SK-N-SH (cell line): ENCODE results near the gene HAO2. TPM values are rescaled to one million over a fixed set of nuclear protein-coding genes. Genes with fewer than 3 reads are reported as not detected.

ENCODE experiments used
- CTCF ChIA-PET: fragments of 300-600, 350-600 bp; formaldehyde crosslinking; extraction: SDS; loops from one replicate; lab custom pipeline; 2021; lab: Yijun Ruan, JAX
- POLR2A ChIA-PET: fragments of 350-600 bp; sonication (Branson Sonifier 250); formaldehyde crosslinking; extraction: SDS; loops from one replicate; lab custom pipeline; 2020; ENCODE audit warnings: antibody characterized with exemption, inconsistent platforms; lab: Yijun Ruan, JAX
- DNase-seq: peaks from one replicate; pipeline ENCODE4 v3.0.0; 2012
- H2AFZ ChIP-seq: fragments of 200-600 bp; sonication (generic); 2 replicates; pipeline ENCODE4 v1.8.1; 2016; ENCODE audit warnings: antibody characterized with exemption, mild to moderate bottlenecking, low read depth
- H3F3A ChIP-seq: fragments of 200-600 bp; sonication (generic); replicated peaks from 2 replicates; pipeline ENCODE3; 2016; ENCODE audit warnings: antibody characterized with exemption, mild to moderate bottlenecking; ENCODE audit not compliant: insufficient read depth
- H3K27ac ChIP-seq, 2 experiments: fragments of 200-500 bp in 1 of 2; fragments of 200-600 bp in 1 of 2; sonication (Bioruptor generic) in 1 of 2; sonication (generic), shearing (Covaris generic) in 1 of 2; 2 replicates each; pipeline versions ENCODE4 v1.5.1 to v1.6.1; 2014 to 2016; ENCODE audit warnings: low read depth in 2 of 2, inconsistent platforms in 1 of 2, low read length in 1 of 2, mild to moderate bottlenecking in 1 of 2, mixed read lengths in 1 of 2
- H3K27me3 ChIP-seq: fragments of 200-600 bp; sonication (generic), shearing (Covaris generic); 2 replicates; pipeline ENCODE4 v1.6.1; 2016; ENCODE audit warnings: mixed run types; ENCODE audit not compliant: insufficient read depth
- H3K36me3 ChIP-seq, 2 experiments: fragments of 200-500 bp in 1 of 2; fragments of 200-600 bp in 1 of 2; sonication (Bioruptor generic) in 1 of 2; sonication (generic) in 1 of 2; replicated peaks in 1 of 2; 2 replicates each; pipeline versions ENCODE3 to v1.5.1; 2014 to 2016; ENCODE audit warnings: low read length in 1 of 2, mild to moderate bottlenecking in 1 of 2; ENCODE audit not compliant: insufficient read depth in 2 of 2, control insufficient read depth in 1 of 2
- H3K4me1 ChIP-seq, 2 experiments: fragments of 200-500 bp in 1 of 2; fragments of 200-600 bp in 1 of 2; sonication (Bioruptor generic) in 1 of 2; sonication (generic), shearing (Covaris generic) in 1 of 2; 2 replicates each; pipeline versions ENCODE4 v1.5.1 to v1.6.1; 2014 to 2016; ENCODE audit warnings: low read depth in 1 of 2, low read length in 1 of 2, mixed run types in 1 of 2; ENCODE audit not compliant: insufficient read depth in 2 of 2, control insufficient read depth in 1 of 2
- H3K4me2 ChIP-seq: fragments of 200-600 bp; sonication (generic), shearing (Covaris generic); 2 replicates; pipeline ENCODE4 v1.6.1; 2017; ENCODE audit warnings: mixed run types
- H3K4me3 ChIP-seq, 2 experiments: fragments of 200-500 bp in 1 of 2; fragments of 200-600 bp in 1 of 2; sonication (Bioruptor generic) in 1 of 2; sonication (generic), shearing (Covaris generic) in 1 of 2; 2 replicates each; pipeline versions ENCODE4 v1.5.1 to v1.8.1; 2014 to 2016; ENCODE audit warnings: low read depth in 2 of 2, inconsistent platforms in 1 of 2, low read length in 1 of 2, mild to moderate bottlenecking in 1 of 2, mixed read lengths in 1 of 2, moderate library complexity in 1 of 2
- H3K79me2 ChIP-seq: fragments of 200-600 bp; sonication (generic); 2 replicates; pipeline ENCODE4 v1.8.1; 2017; ENCODE audit warnings: mild to moderate bottlenecking; ENCODE audit not compliant: insufficient read depth
- H3K9ac ChIP-seq: fragments of 200-600 bp; sonication (generic); 2 replicates; pipeline ENCODE4 v1.6.1; 2017; ENCODE audit warnings: mixed run types
- H3K9me2 ChIP-seq: fragments of 200-600 bp; sonication (generic); 2 replicates; pipeline ENCODE4 v1.6.1; 2017; ENCODE audit warnings: mixed run types
- H3K9me3 ChIP-seq: fragments of 200-600 bp; sonication (generic); 2 replicates; pipeline ENCODE4 v1.6.1; 2017; ENCODE audit warnings: mixed run types, mild to moderate bottlenecking, moderate library complexity
- H4K20me1 ChIP-seq: fragments of 200-600 bp; sonication (generic); 2 replicates; pipeline ENCODE4 v1.6.1; 2017; ENCODE audit warnings: mild to moderate bottlenecking, mixed run types; ENCODE audit not compliant: insufficient read depth
- CHD2 ChIP-seq: fragments of 150-350 bp; IDR thresholded peaks from 2 replicates; pipeline ENCODE4 v1.6.1; 2018; ENCODE audit warnings: low read length; ENCODE audit not compliant: partially characterized antibody
- MXI1 ChIP-seq: IDR thresholded peaks from 2 replicates; pipeline ENCODE4 v1.6.1; 2012; ENCODE audit warnings: mild to moderate bottlenecking, low read depth, low read length, improper control_type of control experiment
- RCOR1 ChIP-seq: fragments of 150-350 bp; IDR thresholded peaks from 2 replicates; pipeline ENCODE4 v1.6.1; 2017; ENCODE audit warnings: antibody characterized with exemption, low read length
- SMC3 ChIP-seq: IDR thresholded peaks from 2 replicates; pipeline ENCODE4 v1.6.1; 2012; ENCODE audit warnings: low read depth, low read length, improper control_type of control experiment
- YY1 ChIP-seq: IDR thresholded peaks from 2 replicates; pipeline ENCODE4 v1.4.0; 2012; ENCODE audit warnings: low read depth, mild to moderate bottlenecking
- WGBS: methylation state at CpG from one replicate; pipeline ENCODE4 v1.1.6; 2017; ENCODE audit warnings: low lambda C conversion rate; 5-methylcytosine and 5-hydroxymethylcytosine counted together
- polyA plus RNA-seq, 3 experiments: library from polyadenylated mRNA; depleted of rRNA; stranded (reverse); fragments of >200 nt; gene quantifications; 2 replicates each; pipeline ENCODE4 v1.2.3, GENCODE V29; 2012
- TF ChIP-seq, protein P1 (sequence below): IDR thresholded peaks from 2 replicates; pipeline ENCODE4 v1.4.0; 2012; ENCODE audit warnings: low read depth
- TF ChIP-seq, protein P2 (sequence below): fragments of 200-600 bp; sonication (generic); IDR thresholded peaks from 2 replicates; pipeline ENCODE4 v1.6.1; 2017; ENCODE audit warnings: antibody characterized with exemption, mild to moderate bottlenecking, moderate library complexity
- TF ChIP-seq, protein P3 (sequence below): IDR thresholded peaks from 2 replicates; pipeline ENCODE4; 2012
- TF ChIP-seq, protein P4 (sequence below): fragments of 150-350 bp; IDR thresholded peaks from 2 replicates; pipeline ENCODE4 v1.6.1; 2017; ENCODE audit warnings: antibody characterized with exemption, low read length, low read depth, borderline replicate concordance

Gene HAO2
- polyA plus RNA-seq, 1 of the 3 experiments (the other 2 are of a cell fraction), result not detected

DNA sequence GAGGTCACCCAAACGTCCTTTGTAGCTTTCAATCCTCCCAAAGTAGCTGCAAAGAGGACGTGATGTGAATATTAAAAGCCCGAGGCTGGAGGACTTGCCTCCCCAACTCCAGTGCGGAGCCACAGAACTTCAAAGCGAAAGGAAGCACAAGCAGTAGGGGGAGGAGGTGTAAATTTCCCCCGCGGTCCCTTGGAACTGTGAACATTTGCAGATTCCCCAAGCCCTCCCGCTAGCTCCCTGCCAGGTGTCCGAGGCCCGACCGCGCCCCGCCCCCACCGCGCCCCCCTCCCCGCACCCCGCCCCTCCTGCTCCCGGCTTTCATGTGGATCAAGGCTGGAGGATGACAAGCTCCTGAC is 41.5 kb upstream of the HAO2 start:
- Histone ChIP-seq H3K4me1 (peaks cover 0 to 6% of the 10 kb centered on the region in 2 experiments; a peak in 2 of 4 replicates), H2AFZ (no peak overlapping the region; the same call in 1 of the 2 replicates), H3K9ac (no peak overlapping the region), H3K4me3 (peak overlapping the region in 1 of 2 experiments; percentile 33; a peak in 2 of 4 replicates), H4K20me1 (no peaks in the 10 kb centered on the region), H3K4me2 (peak overlapping the region; percentile 70), H3K9me3 (no peaks in the 10 kb centered on the region), H3K27ac (no peak overlapping the region), H3F3A (no peaks in the 10 kb centered on the region), H3K36me3 (no peaks in the 10 kb centered on the region), H3K27me3 (peaks cover 5% of the 10 kb centered on the region; the same call in 1 of the 2 replicates), H3K9me2 (no peaks in the 10 kb centered on the region)
- DNase-seq, result no peak
- CTCF ChIA-PET, result interaction anchor here (0.9 to 1.5 kb wide), 4 partner anchors 11 to 52 kb away, joined by 3 to 4 read pairs (median 3); no protein-coding TSS in a partner anchor
- POLR2A ChIA-PET, result no interaction called here
- WGBS, result 20% methylated on average over 8 of the region's 18 CpGs
- no peak for TF ChIP-seq CHD2
- TF ChIP-seq, protein P1, sequence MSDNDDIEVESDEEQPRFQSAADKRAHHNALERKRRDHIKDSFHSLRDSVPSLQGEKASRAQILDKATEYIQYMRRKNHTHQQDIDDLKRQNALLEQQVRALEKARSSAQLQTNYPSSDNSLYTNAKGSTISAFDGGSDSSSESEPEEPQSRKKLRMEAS, result no peak
- TF ChIP-seq, all 33 proteins: peak for 0
- no peaks in the 10 kb centered on the region for H3K79me2 ChIP-seq

DNA sequence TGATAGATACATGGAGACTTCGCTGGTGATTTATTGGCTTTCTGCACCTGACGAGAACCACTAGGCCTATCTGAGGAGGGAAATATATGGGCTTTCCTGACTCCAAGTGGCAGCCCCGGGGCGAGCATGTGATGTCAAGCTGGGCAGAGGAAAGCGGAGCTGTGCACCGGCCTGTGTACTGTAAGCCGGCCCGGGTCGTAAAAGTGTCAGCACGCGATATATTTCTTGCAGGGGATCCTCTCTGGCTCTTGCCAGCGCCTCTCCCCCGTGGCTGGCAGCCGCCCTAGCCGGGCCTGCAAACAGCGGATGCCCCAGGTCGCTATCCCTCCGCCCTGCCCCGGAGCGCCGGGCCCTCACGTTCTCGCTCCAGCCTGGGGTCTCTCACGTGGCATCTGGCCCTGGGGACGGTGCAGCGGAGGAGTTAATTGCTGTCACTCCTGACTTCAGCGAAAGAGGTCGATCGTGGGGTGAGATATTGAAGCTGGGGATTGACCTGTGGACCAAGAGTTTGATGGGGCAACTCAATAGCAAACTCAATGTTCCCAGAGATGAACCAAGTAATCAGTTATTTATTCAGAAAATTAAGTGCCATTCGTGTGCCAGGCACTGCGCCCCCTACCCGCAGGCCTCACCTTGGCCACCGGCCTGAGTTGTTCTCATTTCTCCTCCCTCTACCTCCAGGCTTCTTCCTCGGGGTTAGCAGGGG is 41.0 kb upstream of the HAO2 start:
- H3K9me2 ChIP-seq, result no peaks in the 10 kb centered on the region
- POLR2A ChIA-PET, result no interaction called here
- peak overlapping the region; percentile 70; the same call in 1 of the 2 replicates for H2AFZ ChIP-seq
- no peak overlapping the region for H3K9ac ChIP-seq
- H3K4me2 ChIP-seq, result peak overlapping the region; percentile 70
- H3K27ac ChIP-seq, result no peak overlapping the region
- H3F3A ChIP-seq, result no peaks in the 10 kb centered on the region
- WGBS, result 7% methylated on average over 29 of the region's 34 CpGs
- peak overlapping the region; percentile 27 to 33; a peak in 3 of 4 replicates for H3K4me3 ChIP-seq
- H3K27me3 ChIP-seq, result peaks cover 5% of the 10 kb centered on the region; the same call in 1 of the 2 replicates
- peaks cover 0 to 6% of the 10 kb centered on the region in 2 experiments; a peak in 2 of 4 replicates for H3K4me1 ChIP-seq
- no peaks in the 10 kb centered on the region for H3K9me3 ChIP-seq
- TF ChIP-seq, protein P2, sequence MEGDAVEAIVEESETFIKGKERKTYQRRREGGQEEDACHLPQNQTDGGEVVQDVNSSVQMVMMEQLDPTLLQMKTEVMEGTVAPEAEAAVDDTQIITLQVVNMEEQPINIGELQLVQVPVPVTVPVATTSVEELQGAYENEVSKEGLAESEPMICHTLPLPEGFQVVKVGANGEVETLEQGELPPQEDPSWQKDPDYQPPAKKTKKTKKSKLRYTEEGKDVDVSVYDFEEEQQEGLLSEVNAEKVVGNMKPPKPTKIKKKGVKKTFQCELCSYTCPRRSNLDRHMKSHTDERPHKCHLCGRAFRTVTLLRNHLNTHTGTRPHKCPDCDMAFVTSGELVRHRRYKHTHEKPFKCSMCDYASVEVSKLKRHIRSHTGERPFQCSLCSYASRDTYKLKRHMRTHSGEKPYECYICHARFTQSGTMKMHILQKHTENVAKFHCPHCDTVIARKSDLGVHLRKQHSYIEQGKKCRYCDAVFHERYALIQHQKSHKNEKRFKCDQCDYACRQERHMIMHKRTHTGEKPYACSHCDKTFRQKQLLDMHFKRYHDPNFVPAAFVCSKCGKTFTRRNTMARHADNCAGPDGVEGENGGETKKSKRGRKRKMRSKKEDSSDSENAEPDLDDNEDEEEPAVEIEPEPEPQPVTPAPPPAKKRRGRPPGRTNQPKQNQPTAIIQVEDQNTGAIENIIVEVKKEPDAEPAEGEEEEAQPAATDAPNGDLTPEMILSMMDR, result peak; percentile 48
- TF ChIP-seq MXI1 (no peak), RCOR1 (no peak), YY1 (no peak), SMC3 (peak; percentile 18; the same call in 1 of the 2 replicates)
- TF ChIP-seq, protein P3, sequence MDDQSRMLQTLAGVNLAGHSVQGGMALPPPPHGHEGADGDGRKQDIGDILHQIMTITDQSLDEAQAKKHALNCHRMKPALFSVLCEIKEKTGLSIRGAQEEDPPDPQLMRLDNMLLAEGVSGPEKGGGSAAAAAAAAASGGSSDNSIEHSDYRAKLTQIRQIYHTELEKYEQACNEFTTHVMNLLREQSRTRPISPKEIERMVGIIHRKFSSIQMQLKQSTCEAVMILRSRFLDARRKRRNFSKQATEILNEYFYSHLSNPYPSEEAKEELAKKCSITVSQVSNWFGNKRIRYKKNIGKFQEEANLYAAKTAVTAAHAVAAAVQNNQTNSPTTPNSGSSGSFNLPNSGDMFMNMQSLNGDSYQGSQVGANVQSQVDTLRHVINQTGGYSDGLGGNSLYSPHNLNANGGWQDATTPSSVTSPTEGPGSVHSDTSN, result no peak
- TF ChIP-seq, protein P4, sequence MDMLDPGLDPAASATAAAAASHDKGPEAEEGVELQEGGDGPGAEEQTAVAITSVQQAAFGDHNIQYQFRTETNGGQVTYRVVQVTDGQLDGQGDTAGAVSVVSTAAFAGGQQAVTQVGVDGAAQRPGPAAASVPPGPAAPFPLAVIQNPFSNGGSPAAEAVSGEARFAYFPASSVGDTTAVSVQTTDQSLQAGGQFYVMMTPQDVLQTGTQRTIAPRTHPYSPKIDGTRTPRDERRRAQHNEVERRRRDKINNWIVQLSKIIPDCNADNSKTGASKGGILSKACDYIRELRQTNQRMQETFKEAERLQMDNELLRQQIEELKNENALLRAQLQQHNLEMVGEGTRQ, result no peak
- TF ChIP-seq, all 33 proteins: peak for 2
- DNase-seq, result peak; percentile 44
- Histone ChIP-seq H3K36me3 (no peaks in the 10 kb centered on the region), H3K79me2 (no peaks in the 10 kb centered on the region), H4K20me1 (no peaks in the 10 kb centered on the region)
- CTCF ChIA-PET, result interaction anchor here (0.9 to 1.5 kb wide), 6 partner anchors 9 to 52 kb away, joined by 3 to 4 read pairs (median 3); no protein-coding TSS in a partner anchor
